Measurements from ENCODE around the gene CXCR4. TPM values are rescaled to one million over a fixed set of nuclear protein-coding genes. Genes with fewer than 3 reads are reported as not detected.

CXCR4 gene
- total and polyA plus RNA-seq, 8 donors, result 0.31 to 20.4 (median 1.5) TPM

DNA sequence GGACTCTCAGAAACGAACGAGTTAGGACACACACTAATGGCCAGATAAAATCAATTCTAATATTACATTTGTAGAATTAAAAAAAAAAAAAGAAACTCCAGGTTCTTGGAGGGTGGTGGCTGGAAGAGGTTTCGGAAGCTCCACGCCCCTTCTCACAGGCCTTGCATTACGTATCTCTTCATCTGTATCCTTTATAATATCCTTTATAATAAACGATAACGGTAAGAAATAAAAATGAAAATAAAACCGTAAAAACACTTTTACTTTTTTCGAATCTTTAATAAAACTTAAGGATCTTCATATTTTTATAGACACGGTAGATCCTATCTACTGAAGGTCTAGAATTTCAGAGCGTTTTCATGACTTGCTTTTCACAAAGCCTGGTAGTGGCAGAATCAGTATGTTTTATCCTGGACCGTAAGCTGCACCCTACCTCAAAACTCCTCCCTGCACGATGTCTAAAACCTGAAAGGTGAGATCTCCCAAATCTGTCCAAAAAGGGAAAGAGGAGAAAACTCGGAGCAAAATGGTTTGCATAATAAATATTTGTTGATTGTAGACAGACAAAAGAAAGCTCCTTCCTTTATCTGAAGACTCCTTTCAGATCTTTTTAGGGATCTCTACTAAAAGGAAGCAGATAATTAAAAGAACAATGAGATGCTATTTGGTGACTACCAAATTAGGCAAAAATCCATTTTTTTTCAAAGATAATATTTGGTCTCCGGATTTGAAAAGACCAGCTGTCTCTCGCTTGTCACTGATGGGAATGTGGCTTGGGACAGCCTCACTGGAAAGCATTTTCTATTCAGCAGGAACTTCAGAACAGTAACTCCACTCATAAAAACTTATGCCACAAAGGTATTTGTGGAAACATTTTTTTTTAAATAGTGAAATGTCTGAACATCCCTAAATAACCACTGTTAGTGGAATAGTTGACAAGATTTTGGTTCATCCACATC is 2.0 kb upstream of the CXCR4 start:
- H3K4me1 ChIP-seq, result peaks cover 0 to 9% (median 0%) of the 10 kb centered on the region in 3 donors
- intact Hi-C loops (cut with DNase I), result no loop called here
- no peaks in the 10 kb centered on the region for H3K36me3 ChIP-seq
- 43% methylated on average over 16 of the region's 16 CpGs for WGBS, 2 donors
- TF ChIP-seq, protein P1, sequence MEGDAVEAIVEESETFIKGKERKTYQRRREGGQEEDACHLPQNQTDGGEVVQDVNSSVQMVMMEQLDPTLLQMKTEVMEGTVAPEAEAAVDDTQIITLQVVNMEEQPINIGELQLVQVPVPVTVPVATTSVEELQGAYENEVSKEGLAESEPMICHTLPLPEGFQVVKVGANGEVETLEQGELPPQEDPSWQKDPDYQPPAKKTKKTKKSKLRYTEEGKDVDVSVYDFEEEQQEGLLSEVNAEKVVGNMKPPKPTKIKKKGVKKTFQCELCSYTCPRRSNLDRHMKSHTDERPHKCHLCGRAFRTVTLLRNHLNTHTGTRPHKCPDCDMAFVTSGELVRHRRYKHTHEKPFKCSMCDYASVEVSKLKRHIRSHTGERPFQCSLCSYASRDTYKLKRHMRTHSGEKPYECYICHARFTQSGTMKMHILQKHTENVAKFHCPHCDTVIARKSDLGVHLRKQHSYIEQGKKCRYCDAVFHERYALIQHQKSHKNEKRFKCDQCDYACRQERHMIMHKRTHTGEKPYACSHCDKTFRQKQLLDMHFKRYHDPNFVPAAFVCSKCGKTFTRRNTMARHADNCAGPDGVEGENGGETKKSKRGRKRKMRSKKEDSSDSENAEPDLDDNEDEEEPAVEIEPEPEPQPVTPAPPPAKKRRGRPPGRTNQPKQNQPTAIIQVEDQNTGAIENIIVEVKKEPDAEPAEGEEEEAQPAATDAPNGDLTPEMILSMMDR (IDR thresholded peaks at IDR 0.05), result no peak
- no peak overlapping the region for H3K27ac ChIP-seq
- peaks cover 0 to 6% (median 3%) of the 10 kb centered on the region in 4 donors for H3K27me3 ChIP-seq
- H3K9me3 ChIP-seq, result no peaks in the 10 kb centered on the region
- DNase-seq (no peak), ATAC-seq (no peak), FAIRE-seq (no peak)
- peak overlapping the region in 1 of 4 donors; percentile 53 for H3K4me3 ChIP-seq

DNA sequence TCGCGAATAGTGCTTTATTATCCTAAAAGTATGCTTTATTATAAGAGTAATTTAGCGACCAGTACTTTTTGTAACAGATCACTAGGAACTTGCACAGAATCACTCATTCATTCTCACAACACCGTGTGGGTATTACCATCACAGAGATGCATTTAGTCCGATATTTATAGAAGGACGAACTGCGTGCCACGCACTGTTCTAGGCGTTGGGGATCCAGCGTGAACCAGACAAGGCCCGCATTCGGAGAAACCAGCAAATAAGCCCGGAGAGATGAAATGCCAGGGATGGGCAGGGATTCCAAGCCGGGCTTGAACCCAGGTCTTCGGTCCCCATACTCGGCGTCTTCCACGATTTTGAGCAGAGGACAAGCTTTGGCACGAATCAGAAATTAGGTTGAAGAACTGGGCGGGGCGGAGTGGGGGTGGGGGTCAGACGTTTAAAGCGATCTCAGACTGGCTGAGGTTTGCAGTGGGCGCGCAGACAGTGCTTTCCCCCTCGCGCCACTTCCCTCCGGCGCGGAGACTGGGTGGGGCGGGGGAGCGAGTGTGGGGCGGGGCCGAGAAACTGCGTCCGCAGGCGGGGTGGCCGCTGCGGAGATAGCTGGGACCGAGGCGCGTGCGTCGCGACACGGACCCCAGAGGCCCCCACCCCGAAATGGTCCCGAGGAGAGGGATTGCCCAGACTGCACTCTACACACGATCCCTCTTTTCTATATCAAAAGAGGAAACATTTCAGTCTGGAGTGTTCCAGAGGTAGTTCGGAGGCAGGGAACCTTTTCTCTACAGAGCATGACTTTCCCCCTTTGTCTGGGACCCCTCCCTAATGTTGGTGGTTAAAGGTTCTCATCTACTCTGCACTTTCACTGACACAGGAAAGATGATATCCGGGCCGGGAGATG is 1.1 kb upstream of the CXCR4 start:
- FAIRE-seq, result no peak
- 2% methylated on average over 47 to 52 of the region's 52 CpGs for WGBS, 2 donors

DNA sequence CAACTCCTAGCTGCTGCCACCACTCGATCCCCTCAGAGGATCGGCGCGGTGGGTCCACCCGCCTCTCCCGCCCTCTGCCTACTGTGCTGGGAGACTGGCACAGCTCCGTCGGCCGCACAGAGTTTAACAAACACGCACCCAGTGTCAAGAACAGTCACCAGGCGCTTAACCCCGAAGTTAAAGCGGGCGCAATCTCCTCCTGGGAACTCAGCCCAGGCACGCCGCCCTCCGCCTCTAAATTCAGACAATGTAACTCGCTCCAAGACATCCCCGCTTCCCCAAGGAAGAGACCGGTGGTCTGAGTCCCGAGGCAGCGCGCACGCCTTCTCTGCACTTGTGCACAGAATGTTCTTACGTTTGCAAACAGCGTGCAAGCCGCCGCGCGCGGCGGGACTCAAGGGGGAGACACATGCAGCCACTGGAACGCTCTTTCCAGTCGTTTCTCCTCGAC is 533 bp downstream of the CXCR4 start:
- ATAC-seq, result peak in 3 of 4 donors; percentile 14 to 49 (median 21)
- H3K4me3 ChIP-seq, result peak overlapping the region; percentile 13 to 53 (median 28)
- FAIRE-seq, result no peak
- H3K4me1 ChIP-seq, result peaks cover 0 to 9% (median 0%) of the 10 kb centered on the region in 3 donors
- peak overlapping the region in 2 of 4 donors; percentile 66 to 68 for H3K27ac ChIP-seq
- H3K36me3 ChIP-seq, result no peaks in the 10 kb centered on the region
- H3K27me3 ChIP-seq, result peaks cover 0 to 10% (median 3%) of the 10 kb centered on the region in 4 donors
- intact Hi-C loops (cut with DNase I), result no loop called here
- peak in 3 of 6 donors; percentile 30 to 76 (median 63) for DNase-seq
- TF ChIP-seq, protein P1 (IDR thresholded peaks at IDR 0.05), result no peak
- 0% methylated on average over 35 of the region's 35 CpGs for WGBS, 2 donors
- no peaks in the 10 kb centered on the region for H3K9me3 ChIP-seq

More for the DNA sequence above, 1.1 kb upstream of the CXCR4 start:
- intact Hi-C loops (cut with DNase I), result no loop called here
- Histone ChIP-seq H3K4me3 (peak overlapping the region in 3 of 4 donors; percentile 23 to 53 (median 27)), H3K27ac (peak overlapping the region in 2 of 4 donors; percentile 54 to 58), H3K27me3 (peaks cover 0 to 10% (median 3%) of the 10 kb centered on the region in 4 donors), H3K9me3 (no peaks in the 10 kb centered on the region), H3K36me3 (no peaks in the 10 kb centered on the region), H3K4me1 (peaks cover 0 to 9% (median 0%) of the 10 kb centered on the region in 3 donors)
- DNase-seq (peak in 3 of 6 donors; percentile 51 to 67 (median 55)), ATAC-seq (peak in 3 of 4 donors; percentile 51 to 62 (median 59))
- TF ChIP-seq, protein P1 (IDR thresholded peaks at IDR 0.05), result no peak

DNA sequence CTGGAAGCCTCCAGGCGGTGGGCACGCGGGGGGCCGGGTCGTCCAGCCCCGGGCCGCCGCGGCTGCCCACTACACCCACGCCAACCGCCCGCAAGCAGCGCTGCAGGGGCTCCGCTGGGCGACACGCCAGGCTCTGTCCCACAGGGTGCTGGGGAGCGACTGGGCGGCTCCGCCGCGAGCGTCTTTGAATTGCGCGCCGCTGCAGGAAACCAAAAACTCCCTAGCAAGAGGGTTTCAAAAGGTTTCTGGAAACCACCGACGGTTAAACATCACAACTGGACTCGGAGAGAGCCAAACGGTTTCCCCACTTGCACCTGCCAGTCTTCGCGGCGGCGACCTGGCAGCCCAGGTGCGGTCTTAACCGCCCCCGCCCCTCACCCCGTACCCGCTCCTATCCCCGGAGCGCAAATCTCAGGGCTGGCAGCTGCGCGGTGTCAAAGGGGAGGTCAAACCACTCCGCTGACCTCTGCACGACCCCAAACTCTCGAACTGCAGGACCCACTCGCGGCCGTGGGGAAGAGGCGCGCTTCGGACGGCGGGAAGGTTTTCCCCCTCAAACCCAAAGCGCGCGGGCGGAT is 1.0 kb downstream of the CXCR4 start:
- intact Hi-C loops (cut with DNase I), result no loop called here
- ATAC-seq, result peak in 3 of 4 donors; percentile 9 to 28 (median 16)
- WGBS, 2 donors, result 1 to 2% methylated on average over 56 to 57 of the region's 57 CpGs
- no peak for FAIRE-seq
- Histone ChIP-seq H3K27me3 (peaks cover 0 to 10% (median 3%) of the 10 kb centered on the region in 4 donors), H3K36me3 (no peaks in the 10 kb centered on the region), H3K4me3 (peak overlapping the region; percentile 13 to 53 (median 28)), H3K4me1 (peaks cover 0 to 9% (median 0%) of the 10 kb centered on the region in 3 donors), H3K27ac (peak overlapping the region in 2 of 4 donors; percentile 66 to 68), H3K9me3 (no peaks in the 10 kb centered on the region)
- TF ChIP-seq, protein P1 (IDR thresholded peaks at IDR 0.05), result no peak
- DNase-seq, result peak in 4 of 6 donors; percentile 21 to 71 (median 52)
